SU-DHL-6 (cell line): Measurements from ENCODE around the gene FBXO5.

Experiments used
- H2AFZ ChIP-seq: fragments of 200-600 bp; sonication (generic); 2 replicates; pipeline ENCODE4 v1.6.1; 2014; ENCODE audit warnings: low read depth, mild to moderate bottlenecking, moderate library complexity, mixed read lengths, antibody characterized with exemption, low read length; ENCODE audit not compliant: severe bottlenecking
- H3F3A ChIP-seq: fragments of 200-600 bp; shearing (Covaris generic); 2 replicates; pipeline ENCODE4 v1.6.0; 2016; ENCODE audit warnings: antibody characterized with exemption, mild to moderate bottlenecking; ENCODE audit not compliant: insufficient read depth
- H3K27ac ChIP-seq: fragments of 200-600 bp; sonication (generic); 2 replicates; pipeline ENCODE4 v1.5.1; 2016; ENCODE audit warnings: low read depth, mild to moderate bottlenecking, low read length, moderate library complexity, mixed read lengths
- H3K27me3 ChIP-seq: fragments of 200-600 bp; sonication (generic), shearing (Covaris generic); 2 replicates; pipeline ENCODE4 v1.6.0; 2014; ENCODE audit warnings: mild to moderate bottlenecking, low read length
- H3K36me3 ChIP-seq: fragments of 200-600 bp; sonication (generic); 2 replicates; pipeline ENCODE4 v1.6.1; 2014; ENCODE audit warnings: mild to moderate bottlenecking, low read length, mixed read lengths
- H3K4me2 ChIP-seq: fragments of 300-600, 200-600 bp; shearing (Covaris generic), sonication (generic); 2 replicates; pipeline ENCODE4 v1.6.0; 2014; ENCODE audit warnings: low read length, low read depth, mild to moderate bottlenecking; ENCODE audit not compliant: poor library complexity, severe bottlenecking
- H3K4me3 ChIP-seq: fragments of 200-600 bp; sonication (generic); 2 replicates; pipeline ENCODE4 v1.5.1; 2014; ENCODE audit warnings: antibody characterized with exemption, low read length, mild to moderate bottlenecking, mixed read lengths; ENCODE audit not compliant: insufficient read depth, poor library complexity, severe bottlenecking
- H3K79me2 ChIP-seq: fragments of 200-600 bp; sonication (generic); 2 replicates; pipeline ENCODE4 v1.6.1; 2014; ENCODE audit warnings: mild to moderate bottlenecking, low read length, moderate library complexity; ENCODE audit not compliant: insufficient read depth
- H3K9ac ChIP-seq: fragments of 200-600 bp; sonication (generic); 2 replicates; pipeline ENCODE4 v1.7.0; 2014; ENCODE audit warnings: mild to moderate bottlenecking, low read length
- H3K9me2 ChIP-seq: fragments of 200-600 bp; sonication (generic); replicated peaks from 2 replicates; pipeline ENCODE4 v1.6.1; 2014; ENCODE audit warnings: low read length; ENCODE audit not compliant: insufficient read depth
- H3K9me3 ChIP-seq: fragments of 200-600 bp; sonication (generic); 2 replicates; pipeline ENCODE4 v1.6.1; 2014; ENCODE audit warnings: low read length, mixed read lengths; ENCODE audit not compliant: insufficient read depth
- H4K20me1 ChIP-seq: fragments of 200-600 bp; sonication (generic); 2 replicates; pipeline ENCODE4 v1.6.1; 2014; ENCODE audit warnings: low read depth, mild to moderate bottlenecking, antibody characterized with exemption, low read length, moderate library complexity, mixed read lengths
- CTCF ChIP-seq: fragments of 200-600 bp; sonication (generic); IDR thresholded peaks from one replicate; pipeline ENCODE4 v1.5.1; 2017; ENCODE audit warnings: antibody characterized with exemption, mild to moderate bottlenecking, low read length, moderate library complexity; ENCODE audit not compliant: insufficient read depth, poor library complexity, severe bottlenecking
- EZH2phosphoT487 ChIP-seq: fragments of 200-600 bp; sonication (generic), shearing (Covaris generic); conservative IDR thresholded peaks from 2 replicates; pipeline ENCODE4 v1.6.1; 2018; ENCODE audit warnings: mild to moderate bottlenecking, antibody characterized with exemption, low read length, moderate library complexity, mixed read lengths

The FBXO5 gene

GRCh38 chr6:153015094-153015640 is 32.3 kb upstream of the FBXO5 start:
- TF ChIP-seq EZH2phosphoT487, result no peak
- no peak for TF ChIP-seq CTCF
- H4K20me1 ChIP-seq, result no peaks in the 10 kb centered on the region
- no peak overlapping the region for H3K4me3 ChIP-seq
- no peaks in the 10 kb centered on the region for H3K79me2 ChIP-seq
- H3K27ac ChIP-seq, result no peak overlapping the region
- no peaks in the 10 kb centered on the region for H3K27me3 ChIP-seq
- H3K9ac ChIP-seq, result no peak overlapping the region
- no peaks in the 10 kb centered on the region for H3K9me2 ChIP-seq
- H3K9me3 ChIP-seq, result no peaks in the 10 kb centered on the region
- no peak overlapping the region for H3K4me2 ChIP-seq
- H3K36me3 ChIP-seq, result no peaks in the 10 kb centered on the region
- no peaks in the 10 kb centered on the region for H3F3A ChIP-seq
- H2AFZ ChIP-seq, result no peak overlapping the region

- Histone ChIP-seq H3K27ac (no peak overlapping the region), H3K4me3 (no peak overlapping the region), H3K9me2 (no peaks in the 10 kb centered on the region), H2AFZ (no peak overlapping the region), H3F3A (no peaks in the 10 kb centered on the region), H3K9ac (no peak overlapping the region), H4K20me1 (no peaks in the 10 kb centered on the region), H3K79me2 (no peaks in the 10 kb centered on the region), H3K36me3 (no peaks in the 10 kb centered on the region), H3K9me3 (no peaks in the 10 kb centered on the region), H3K4me2 (no peak overlapping the region), H3K27me3 (no peaks in the 10 kb centered on the region)
- TF ChIP-seq CTCF, result no peak
- TF ChIP-seq EZH2phosphoT487, result no peak
Observed at GRCh38 chr6:153013438-153013837, 30.6 kb upstream of the FBXO5 start.

- Histone ChIP-seq H3F3A (no peaks in the 10 kb centered on the region), H3K36me3 (no peaks in the 10 kb centered on the region), H3K79me2 (no peaks in the 10 kb centered on the region), H2AFZ (no peak overlapping the region), H3K27me3 (no peaks in the 10 kb centered on the region), H3K9me3 (no peaks in the 10 kb centered on the region), H3K9ac (no peak overlapping the region), H3K4me2 (no peak overlapping the region), H3K9me2 (no peaks in the 10 kb centered on the region), H4K20me1 (no peaks in the 10 kb centered on the region), H3K4me3 (no peak overlapping the region), H3K27ac (no peak overlapping the region)
- TF ChIP-seq EZH2phosphoT487, result no peak
- TF ChIP-seq CTCF, result no peak
Observed at GRCh38 chr6:153012856-153013255, 30.0 kb upstream of the FBXO5 start.

GRCh38 chr6:153003366-153003690 is 20.5 kb upstream of the FBXO5 start:
- peak overlapping the region; percentile 97 for H3K4me2 ChIP-seq
- H3F3A ChIP-seq, result peaks cover 30% of the 10 kb centered on the region
- no peaks in the 10 kb centered on the region for H3K9me3 ChIP-seq
- H3K27ac ChIP-seq, result no peak overlapping the region; the same call in 1 of the 2 replicates
- no peaks in the 10 kb centered on the region for H3K27me3 ChIP-seq
- peaks cover 8% of the 10 kb centered on the region for H4K20me1 ChIP-seq
- H3K9ac ChIP-seq, result peak overlapping the region; percentile 77
- H2AFZ ChIP-seq, result peak overlapping the region; percentile 72
- H3K9me2 ChIP-seq, result no peaks in the 10 kb centered on the region
- H3K36me3 ChIP-seq, result peaks cover 9% of the 10 kb centered on the region
- H3K4me3 ChIP-seq, result peak overlapping the region; percentile 67
- no peak for TF ChIP-seq EZH2phosphoT487
- no peak for TF ChIP-seq CTCF
- peaks cover 43% of the 10 kb centered on the region for H3K79me2 ChIP-seq
